ENCODE data around the gene SEPSECS.

GRCh38 chr4:25111648-25112196 lies 48.5 kb downstream of the SEPSECS start:
- TF ChIP-seq REST (IDR thresholded peaks at IDR 0.05; ENCODE audit: low read depth) = no peak
- TF ChIP-seq RAD21 (IDR thresholded peaks at IDR 0.05; ENCODE audit: low read depth) = no peak
- TF ChIP-seq EP300 (IDR thresholded peaks at IDR 0.05; ENCODE audit: borderline replicate concordance) = no peak
- no peak for TF ChIP-seq CREB1 (IDR thresholded peaks at IDR 0.05; ENCODE audit: low read depth)
- TF ChIP-seq TAF1 (IDR thresholded peaks at IDR 0.05; ENCODE audit: low read depth) = no peak
- TF ChIP-seq TEAD4 (IDR thresholded peaks at IDR 0.05) = no peak
- TF ChIP-seq FOXM1 (IDR thresholded peaks at IDR 0.05; ENCODE audit: borderline replicate concordance, low read depth) = no peak
- TF ChIP-seq YY1 (IDR thresholded peaks at IDR 0.05; ENCODE audit: low read depth) = no peak
- no peak for TF ChIP-seq EGR1 (IDR thresholded peaks at IDR 0.05)
- no peak for TF ChIP-seq CEBPB (IDR thresholded peaks at IDR 0.05)
- no peak for TF ChIP-seq ZBTB7A (IDR thresholded peaks at IDR 0.05; ENCODE audit: low read depth)
- TF ChIP-seq TCF12 (IDR thresholded peaks at IDR 0.05; ENCODE audit: low read depth) = no peak
